ENCODE data around the gene KCTD11. TPM values are rescaled to one million over a fixed set of nuclear protein-coding genes. Genes with fewer than 3 reads are reported as not detected.

KCTD11 gene
- total and polyA plus RNA-seq, 8 donors: 0.58 to 14.1 (median 6.4) TPM

DNA sequence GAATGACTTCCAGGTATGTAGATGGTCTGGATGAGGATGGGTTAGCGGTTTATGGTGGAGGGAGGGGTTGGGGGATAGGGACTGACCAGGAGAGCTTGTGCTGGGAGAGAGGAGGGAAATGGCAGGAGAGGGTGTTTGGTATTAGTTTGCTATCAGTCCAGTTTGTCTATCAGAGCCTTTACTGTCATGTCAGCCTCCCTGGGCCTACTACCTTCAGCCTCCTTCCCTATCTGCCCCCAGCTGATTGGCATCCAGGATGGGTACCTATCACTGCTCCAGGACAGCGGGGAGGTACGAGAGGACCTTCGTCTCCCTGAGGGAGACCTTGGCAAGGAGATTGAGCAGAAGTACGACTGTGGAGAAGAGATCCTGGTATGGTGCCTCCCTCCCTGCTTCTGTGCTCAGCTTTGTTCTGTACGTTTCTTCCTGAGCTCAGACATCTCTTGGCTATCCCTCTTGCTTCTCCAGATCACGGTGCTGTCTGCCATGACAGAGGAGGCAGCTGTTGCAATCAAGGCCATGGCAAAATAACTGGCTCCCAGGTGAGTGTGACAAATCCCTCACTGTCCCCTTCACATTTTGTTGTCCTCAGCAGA is 40.8 kb upstream of the KCTD11 start:
- Histone ChIP-seq H3K4me1 (peaks cover 49 to 74% (median 67%) of the 10 kb centered on the region in 4 donors), H3K27me3 (no peaks in the 10 kb centered on the region), H3K27ac (peak overlapping the region in 1 of 5 donors; percentile 100), H3K4me3 (no peak overlapping the region), H3K36me3 (peaks cover 42 to 54% (median 49%) of the 10 kb centered on the region in 4 donors), H3K9me3 (no peaks in the 10 kb centered on the region)
- TF ChIP-seq EP300 (IDR thresholded peaks at IDR 0.05) (no peak), POLR2A (IDR thresholded peaks at IDR 0.05) (no peak), POLR2AphosphoS5 (IDR thresholded peaks at IDR 0.05) (no peak)
- TF ChIP-seq, protein P1, sequence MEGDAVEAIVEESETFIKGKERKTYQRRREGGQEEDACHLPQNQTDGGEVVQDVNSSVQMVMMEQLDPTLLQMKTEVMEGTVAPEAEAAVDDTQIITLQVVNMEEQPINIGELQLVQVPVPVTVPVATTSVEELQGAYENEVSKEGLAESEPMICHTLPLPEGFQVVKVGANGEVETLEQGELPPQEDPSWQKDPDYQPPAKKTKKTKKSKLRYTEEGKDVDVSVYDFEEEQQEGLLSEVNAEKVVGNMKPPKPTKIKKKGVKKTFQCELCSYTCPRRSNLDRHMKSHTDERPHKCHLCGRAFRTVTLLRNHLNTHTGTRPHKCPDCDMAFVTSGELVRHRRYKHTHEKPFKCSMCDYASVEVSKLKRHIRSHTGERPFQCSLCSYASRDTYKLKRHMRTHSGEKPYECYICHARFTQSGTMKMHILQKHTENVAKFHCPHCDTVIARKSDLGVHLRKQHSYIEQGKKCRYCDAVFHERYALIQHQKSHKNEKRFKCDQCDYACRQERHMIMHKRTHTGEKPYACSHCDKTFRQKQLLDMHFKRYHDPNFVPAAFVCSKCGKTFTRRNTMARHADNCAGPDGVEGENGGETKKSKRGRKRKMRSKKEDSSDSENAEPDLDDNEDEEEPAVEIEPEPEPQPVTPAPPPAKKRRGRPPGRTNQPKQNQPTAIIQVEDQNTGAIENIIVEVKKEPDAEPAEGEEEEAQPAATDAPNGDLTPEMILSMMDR (IDR thresholded peaks at IDR 0.05): no peak
- intact Hi-C loops (cut with DNase I; ENCODE audit: low total_unique reads): no loop called here
- DNase-seq: no peak
- WGBS, 5 donors: 64 to 82% (median 75%) methylated on average over 7 of the region's 7 CpGs

DNA sequence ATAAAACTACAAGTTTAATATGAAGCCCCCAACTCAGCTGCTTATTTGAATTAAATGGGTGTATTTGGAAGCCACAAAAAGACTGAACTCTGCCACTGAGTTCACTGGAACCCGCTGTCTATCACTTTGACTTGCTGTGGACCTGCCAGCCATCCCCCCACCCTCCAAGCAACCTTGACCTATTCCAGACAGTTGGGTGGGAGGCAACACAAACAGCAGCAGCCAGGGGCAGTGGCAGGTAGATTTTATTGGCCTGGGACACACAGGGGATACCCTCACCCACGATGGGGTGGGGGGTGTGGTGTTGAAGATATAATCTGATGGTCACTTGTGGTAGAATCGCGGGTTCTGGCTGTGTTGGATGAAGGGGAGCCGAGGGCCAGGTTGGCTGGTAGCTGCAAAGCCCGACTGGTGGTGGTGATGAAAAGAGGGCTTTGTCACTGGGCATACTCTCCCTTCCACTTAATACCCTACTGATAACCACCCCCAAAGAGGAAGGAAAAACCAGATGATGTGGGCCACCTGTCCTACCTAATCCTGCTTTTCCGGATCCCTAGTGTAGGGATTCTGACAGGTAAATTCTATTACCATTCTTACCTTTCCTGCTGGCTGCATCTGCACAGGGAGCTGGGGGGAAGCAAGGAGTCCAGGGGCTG is 39.4 kb upstream of the KCTD11 start:
- intact Hi-C loops (cut with DNase I; ENCODE audit: low total_unique reads): no loop called here
- Histone ChIP-seq H3K27me3 (no peaks in the 10 kb centered on the region), H3K4me1 (peaks cover 49 to 75% (median 65%) of the 10 kb centered on the region in 4 donors), H3K27ac (peak overlapping the region in 2 of 5 donors; percentile 46 to 100), H3K36me3 (peaks cover 49 to 67% (median 58%) of the 10 kb centered on the region in 4 donors), H3K9me3 (no peaks in the 10 kb centered on the region), H3K4me3 (peak overlapping the region in 1 of 4 donors; percentile 1)
- TF ChIP-seq, protein P1 (IDR thresholded peaks at IDR 0.05): no peak
- WGBS, 5 donors: 66 to 79% (median 75%) methylated on average over 7 of the region's 7 CpGs
- DNase-seq: no peak

DNA sequence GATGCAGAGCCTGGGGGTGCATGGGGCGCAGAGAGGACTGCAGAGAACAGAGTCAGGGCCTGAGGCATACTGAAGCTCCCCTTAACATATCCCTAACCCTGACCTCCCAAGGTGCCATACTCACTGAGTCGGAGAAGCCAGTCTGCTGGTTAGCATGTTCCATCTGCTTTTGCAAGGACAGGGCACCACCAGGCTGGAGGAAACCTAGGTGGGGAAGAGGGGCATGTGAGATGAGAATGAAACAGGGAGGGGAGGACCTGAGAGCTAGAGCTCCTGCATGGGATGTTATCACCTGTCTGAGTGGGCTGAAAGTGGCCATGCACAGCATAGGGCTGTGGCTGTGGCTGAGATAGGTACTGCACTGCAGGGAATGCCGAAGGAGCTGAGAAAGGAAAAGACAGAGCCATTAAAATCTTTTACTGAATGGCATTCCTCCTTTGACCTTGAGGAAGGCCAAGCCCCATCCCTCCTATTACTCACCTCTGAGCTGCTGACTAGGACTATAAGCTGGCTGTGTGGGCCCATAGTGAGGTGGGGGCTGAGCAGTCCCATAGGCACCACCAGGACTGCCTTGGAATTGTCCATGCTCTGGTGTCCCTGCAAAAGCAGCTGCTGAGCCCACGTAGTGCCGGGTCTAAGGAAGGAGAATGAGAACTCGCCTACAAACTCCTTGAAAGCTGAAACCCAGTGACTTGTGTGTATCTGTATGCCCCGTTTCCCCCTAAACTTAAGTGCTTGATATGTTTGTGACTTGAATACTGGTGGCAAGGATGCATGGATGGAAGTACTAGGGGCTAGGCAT is 38.7 kb upstream of the KCTD11 start:
- Histone ChIP-seq H3K4me3 (peak overlapping the region in 2 of 4 donors; percentile 95 to 99), H3K36me3 (peaks cover 56 to 74% (median 66%) of the 10 kb centered on the region in 4 donors), H3K27me3 (no peaks in the 10 kb centered on the region), H3K9me3 (no peaks in the 10 kb centered on the region), H3K4me1 (peaks cover 49 to 75% (median 65%) of the 10 kb centered on the region in 4 donors), H3K27ac (peak overlapping the region in 3 of 5 donors; percentile 29 to 100 (median 46))
- 80 to 88% (median 83%) methylated on average over 7 of the region's 7 CpGs for WGBS, 5 donors
- intact Hi-C loops (cut with DNase I; ENCODE audit: low total_unique reads): no loop called here
- no peak for DNase-seq
- TF ChIP-seq POLR2A (IDR thresholded peaks at IDR 0.05) (no peak), EP300 (IDR thresholded peaks at IDR 0.05) (no peak)
- TF ChIP-seq, protein P1 (IDR thresholded peaks at IDR 0.05): peak in 1 of 7 experiments; percentile 11

DNA sequence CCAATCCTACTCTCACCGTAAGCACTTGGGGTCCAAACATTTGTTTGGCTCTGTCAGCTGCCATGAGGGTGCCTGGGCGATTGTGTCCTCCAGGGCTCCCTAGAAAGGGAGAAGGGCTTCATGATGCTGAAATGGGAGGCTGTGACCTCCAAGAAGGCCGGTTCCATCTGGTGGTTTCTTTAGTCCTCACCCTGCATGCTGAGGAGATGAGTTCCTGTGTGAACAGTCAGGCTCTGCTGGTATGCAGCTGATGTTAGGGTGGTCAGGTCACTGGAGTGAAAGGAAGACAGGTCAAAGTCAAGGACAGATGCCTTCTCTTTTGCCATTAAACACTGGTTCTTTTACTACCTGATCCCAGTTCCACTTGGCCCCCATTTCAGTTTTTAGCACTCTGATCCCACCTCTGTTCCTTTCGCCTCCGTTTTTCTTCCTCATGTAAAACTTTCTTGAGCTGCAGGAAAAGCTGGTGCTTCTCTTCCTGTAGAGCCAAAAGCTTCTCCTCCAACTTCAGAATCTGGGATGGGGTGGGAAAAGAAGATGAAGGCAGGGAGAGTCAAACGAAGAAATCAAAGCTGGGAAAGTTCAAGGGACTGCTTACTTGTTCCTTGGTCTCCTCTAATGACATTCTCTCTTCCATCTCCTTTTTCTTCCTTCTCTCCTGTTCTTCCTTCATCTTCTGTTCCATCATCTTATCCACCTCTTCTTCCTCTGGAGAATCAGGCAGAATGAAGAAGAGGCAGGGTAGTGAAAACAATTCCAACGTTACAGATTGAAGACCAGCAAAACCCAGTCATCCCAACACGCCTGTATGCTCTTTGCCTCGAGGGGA is 37.9 kb upstream of the KCTD11 start:
- no peak for TF ChIP-seq POLR2A (IDR thresholded peaks at IDR 0.05)
- no peak for TF ChIP-seq POLR2AphosphoS5 (IDR thresholded peaks at IDR 0.05)
- TF ChIP-seq, protein P1 (IDR thresholded peaks at IDR 0.05): no peak
- no peak for TF ChIP-seq EP300 (IDR thresholded peaks at IDR 0.05)
- intact Hi-C loops (cut with DNase I; ENCODE audit: low total_unique reads): no loop called here
- Histone ChIP-seq H3K9me3 (no peaks in the 10 kb centered on the region), H3K27me3 (no peaks in the 10 kb centered on the region), H3K4me1 (peaks cover 46 to 68% (median 61%) of the 10 kb centered on the region in 4 donors), H3K4me3 (peak overlapping the region; percentile 83 to 99 (median 94)), H3K27ac (peak overlapping the region; percentile 94 to 100 (median 97)), H3K36me3 (peaks cover 62 to 82% (median 74%) of the 10 kb centered on the region in 4 donors)
- no peak for DNase-seq
- 42 to 49% (median 46%) methylated on average over 9 of the region's 9 CpGs for WGBS, 5 donors
